Endothelial cell of umbilical vein (primary cell): ENCODE results near the gene XRCC2. TPM values are rescaled to one million over a fixed set of nuclear protein-coding genes. Genes with fewer than 3 reads are reported as not detected.

Experiments
- BruUV-seq: library from RNA; stranded (reverse); fragments of 400-500 nt; replicated peaks from 2 replicates; lab custom pipeline; 2021; lab: Mats Ljungman, UMichigan
- CTCF ChIA-PET: fragments of 300-600, 350-600 bp; sonication (Branson Sonifier 250); formaldehyde crosslinking; loops from one replicate; lab custom pipeline; 2021; ENCODE audit warnings: antibody characterized with exemption, inconsistent platforms; lab: Charles Lee
- POLR2A ChIA-PET: fragments of 300-600, 350-600 bp; sonication (Branson Sonifier 250); formaldehyde crosslinking; loops from one replicate; lab custom pipeline; 2021; ENCODE audit warnings: antibody characterized with exemption, inconsistent platforms; lab: Charles Lee
- DNase-seq: peaks from one replicate; pipeline ENCODE4 v3.0.0-alpha.2; 2011; ENCODE audit warnings: low read depth, low spot score
- FAIRE-seq: peaks from 2 replicates; lab custom pipeline; 2011; peaks lifted over from hg19 to GRCh38; lab: Jason Lieb, UNC
- H2AFZ ChIP-seq: 2 replicates; pipeline ENCODE4 v1.6.0; 2012; ENCODE audit warnings: low read depth, low read length, control low read depth, inconsistent platforms
- H3K27ac ChIP-seq: 2 replicates; pipeline ENCODE4 v1.5.1; 2011; ENCODE audit warnings: low read depth, mild to moderate bottlenecking, control low read depth, low read length, moderate library complexity; ENCODE audit not compliant: insufficient read depth
- H3K27me3 ChIP-seq, 2 experiments: 2 replicates each; pipeline versions ENCODE4 v1.6.0 to v1.6.1; 2011; ENCODE audit warnings: low read length in 2 of 2, mixed read lengths in 1 of 2; ENCODE audit not compliant: control insufficient read depth in 2 of 2, insufficient read depth in 2 of 2
- H3K36me3 ChIP-seq, 2 experiments: 2 replicates in 1 of 2; 3 replicates in 1 of 2; pipeline ENCODE4 v1.5.1; 2011; ENCODE audit warnings: low read length in 2 of 2, mild to moderate bottlenecking in 1 of 2, moderate library complexity in 1 of 2; ENCODE audit not compliant: control insufficient read depth in 2 of 2, insufficient read depth in 2 of 2; ENCODE audit errors: extremely low read depth in 1 of 2
- H3K4me1 ChIP-seq: 3 replicates; pipeline ENCODE4 v1.5.1; 2011; ENCODE audit warnings: mild to moderate bottlenecking, low read length; ENCODE audit not compliant: control insufficient read depth, insufficient read depth; ENCODE audit errors: extremely low read depth
- H3K4me2 ChIP-seq: 2 replicates; pipeline ENCODE4 v1.6.1; 2011; ENCODE audit warnings: low read length, control low read depth, mixed read lengths; ENCODE audit not compliant: insufficient read depth
- H3K4me3 ChIP-seq, 3 experiments: fragments of 200-600 bp in 1 of 3; sonication (generic), shearing (Covaris generic) in 1 of 3; replicated peaks in 1 of 3; 2 replicates each; pipeline ENCODE4 v1.5.1; 2011 to 2016; ENCODE audit warnings: control low read depth in 3 of 3, low read length in 3 of 3, mild to moderate bottlenecking in 2 of 3, inconsistent platforms in 1 of 3, low read depth in 1 of 3, moderate library complexity in 1 of 3; ENCODE audit not compliant: insufficient read depth in 1 of 3
- H3K79me2 ChIP-seq: 2 replicates; pipeline ENCODE4 v1.6.0; 2012; ENCODE audit warnings: low read length, inconsistent platforms; ENCODE audit not compliant: control insufficient read depth, insufficient read depth
- H3K9ac ChIP-seq: replicated peaks from 2 replicates; pipeline ENCODE3; 2011; ENCODE audit warnings: low read length, control low read depth; ENCODE audit not compliant: insufficient read depth; ENCODE audit errors: extremely low read depth
- H3K9me1 ChIP-seq: replicated peaks from 3 replicates; pipeline ENCODE4 v1.6.0; 2011; ENCODE audit warnings: mild to moderate bottlenecking, low read length; ENCODE audit not compliant: control insufficient read depth, insufficient read depth; ENCODE audit errors: extremely low read depth
- H3K9me3 ChIP-seq: replicated peaks from 2 replicates; pipeline ENCODE4 v1.5.1; 2012; ENCODE audit warnings: low read length, inconsistent platforms; ENCODE audit not compliant: control insufficient read depth, insufficient read depth
- H4K20me1 ChIP-seq: replicated peaks from 2 replicates; pipeline ENCODE3; 2011; ENCODE audit warnings: mild to moderate bottlenecking, low read length; ENCODE audit not compliant: control insufficient read depth, insufficient read depth; ENCODE audit errors: extremely low read depth
- EZH2 ChIP-seq: IDR thresholded peaks from 2 replicates; pipeline ENCODE4 v1.6.1; 2012; ENCODE audit warnings: borderline replicate concordance, low read depth, mild to moderate bottlenecking, moderate library complexity, low read length, inconsistent platforms; ENCODE audit not compliant: severe bottlenecking
- FOS ChIP-seq: IDR thresholded peaks from 2 replicates; pipeline ENCODE4 v1.6.1; 2011; ENCODE audit warnings: mild to moderate bottlenecking, low read length, moderate library complexity, borderline replicate concordance; ENCODE audit not compliant: insufficient read depth
- GATA2 ChIP-seq: IDR thresholded peaks from 2 replicates; pipeline ENCODE4 v1.7.0; 2011; ENCODE audit warnings: low read depth, mild to moderate bottlenecking, moderate library complexity, mixed read lengths, low read length; ENCODE audit not compliant: insufficient read length, insufficient read depth
- JUN ChIP-seq: IDR thresholded peaks from 2 replicates; pipeline ENCODE4 v1.6.1; 2011; ENCODE audit warnings: borderline replicate concordance, low read depth; ENCODE audit not compliant: insufficient read length, insufficient read depth
- MAX ChIP-seq: IDR thresholded peaks from 2 replicates; pipeline ENCODE4 v1.6.1; 2011; ENCODE audit not compliant: insufficient read depth, insufficient read length
- MYC ChIP-seq: IDR thresholded peaks from one replicate; pipeline ENCODE4 v1.6.1; 2011; ENCODE audit warnings: mild to moderate bottlenecking, low read depth, low read length
- POLR2A ChIP-seq: IDR thresholded peaks from 2 replicates; pipeline ENCODE4 v1.6.1; 2012; ENCODE audit warnings: low read depth, mild to moderate bottlenecking, control low read depth, low read length
- POLR2AphosphoS5 ChIP-seq: IDR thresholded peaks from 2 replicates; pipeline ENCODE4 v1.6.1; 2012; ENCODE audit warnings: low read depth, mild to moderate bottlenecking, control low read depth, low read length, moderate library complexity; ENCODE audit not compliant: insufficient read depth
- dilution Hi-C: fragments of 300-500 bp; cut with MboI; formaldehyde crosslinking; loops from one replicate; pipeline ENCODE4 v1.15.0; 2019; ENCODE audit warnings: low sequenced_read_pairs; ENCODE audit not compliant: extremely low pct_ligation_motif_present
- intact Hi-C: fragments of 100-400 bp; cut with micrococcal nuclease; formaldehyde crosslinking; loops from one replicate; pipeline ENCODE4 v1.10.0; 2022
- polyA plus RNA-seq, 4 experiments: library from polyadenylated mRNA; depleted of rRNA in 3 of 4; stranded (reverse) in 3 of 4; unstranded in 1 of 4; fragments of >200 nt; gene quantifications; 2 replicates each; pipeline versions ENCODE4 v1.2.1 to v1.2.3, GENCODE V29; 2011 to 2012; ENCODE audit warnings: missing spikeins in 1 of 4
- total RNA-seq: library from RNA; stranded (reverse); gene quantifications from 2 replicates; pipeline ENCODE4 v1.2.3, GENCODE V29; 2021
- TF ChIP-seq, protein P1 (sequence below), 2 donors: IDR thresholded peaks; 1 replicate in 1 of 2; 2 replicates in 1 of 2; pipeline ENCODE4 v1.5.1; 2011; ENCODE audit warnings: low read length in 2 of 2, mild to moderate bottlenecking in 2 of 2, moderate library complexity in 2 of 2, control low read depth in 1 of 2, inconsistent platforms in 1 of 2, low read depth in 1 of 2; ENCODE audit not compliant: insufficient read depth in 1 of 2; ENCODE audit errors: extremely low read depth in 1 of 2

The XRCC2 gene
- total and polyA plus RNA-seq, 2 donors (not counting 3 experiments of a cell fraction or from before 2014, with no cell fraction given), result 2.4 to 8.8 TPM

- POLR2A ChIA-PET, result no interaction called here
- Histone ChIP-seq H3K27ac (no peak overlapping the region), H3K27me3 (no peaks in the 10 kb centered on the region), H4K20me1 (no peaks in the 10 kb centered on the region), H3K9me3 (no peaks in the 10 kb centered on the region), H3K36me3 (no peaks in the 10 kb centered on the region), H3K9ac (no peak overlapping the region), H3K4me1 (peaks cover 11% of the 10 kb centered on the region), H2AFZ (no peak overlapping the region), H3K4me2 (no peak overlapping the region), H3K4me3 (no peak overlapping the region), H3K79me2 (peaks cover 47% of the 10 kb centered on the region), H3K9me1 (no peaks in the 10 kb centered on the region)
- no peak for FAIRE-seq
- TF ChIP-seq FOS, result no peak
- no peak for TF ChIP-seq MAX
- no peak for TF ChIP-seq MYC
- no peak for TF ChIP-seq EZH2
- TF ChIP-seq POLR2A, result no peak
- TF ChIP-seq POLR2AphosphoS5, result no peak
- TF ChIP-seq, protein P1, sequence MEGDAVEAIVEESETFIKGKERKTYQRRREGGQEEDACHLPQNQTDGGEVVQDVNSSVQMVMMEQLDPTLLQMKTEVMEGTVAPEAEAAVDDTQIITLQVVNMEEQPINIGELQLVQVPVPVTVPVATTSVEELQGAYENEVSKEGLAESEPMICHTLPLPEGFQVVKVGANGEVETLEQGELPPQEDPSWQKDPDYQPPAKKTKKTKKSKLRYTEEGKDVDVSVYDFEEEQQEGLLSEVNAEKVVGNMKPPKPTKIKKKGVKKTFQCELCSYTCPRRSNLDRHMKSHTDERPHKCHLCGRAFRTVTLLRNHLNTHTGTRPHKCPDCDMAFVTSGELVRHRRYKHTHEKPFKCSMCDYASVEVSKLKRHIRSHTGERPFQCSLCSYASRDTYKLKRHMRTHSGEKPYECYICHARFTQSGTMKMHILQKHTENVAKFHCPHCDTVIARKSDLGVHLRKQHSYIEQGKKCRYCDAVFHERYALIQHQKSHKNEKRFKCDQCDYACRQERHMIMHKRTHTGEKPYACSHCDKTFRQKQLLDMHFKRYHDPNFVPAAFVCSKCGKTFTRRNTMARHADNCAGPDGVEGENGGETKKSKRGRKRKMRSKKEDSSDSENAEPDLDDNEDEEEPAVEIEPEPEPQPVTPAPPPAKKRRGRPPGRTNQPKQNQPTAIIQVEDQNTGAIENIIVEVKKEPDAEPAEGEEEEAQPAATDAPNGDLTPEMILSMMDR (IDR thresholded peaks at IDR 0.05; ENCODE audit: extremely low read depth in 1 of 2, insufficient read depth in 1 of 2, low read depth in 1 of 2, low read length in 2 of 2), result no peak
- TF ChIP-seq JUN, result no peak
- TF ChIP-seq GATA2, result no peak
- dilution Hi-C loops, result no loop called here
- no TSS peak for BruUV-seq
- CTCF ChIA-PET, result interaction anchor here (1.0 to 2.0 kb wide), 3 partner anchors 13 to 33 kb away, joined by 3 to 5 read pairs (median 4); no protein-coding TSS in a partner anchor
- DNase-seq, result no peak
- intact Hi-C loops, result no loop called here
Observed at GRCh38 chr7:152673897-152674296, 2.0 kb downstream of the XRCC2 start.
